HEK293 (cell line): ENCODE results near the gene MLLT10.

Experiments
- ZBTB21 ChIP-seq: fragments of 450-650 bp; formaldehyde crosslinking; IDR thresholded peaks from 2 replicates; pipeline ENCODE4 v1.5.1; 2017; ENCODE audit warnings: missing biosample characterization, missing genetic modification characterization
- TF ChIP-seq, protein P1 (sequence below): fragments of 450-650 bp; formaldehyde crosslinking; IDR thresholded peaks from 2 replicates; pipeline ENCODE4 v1.5.1; 2016; ENCODE audit warnings: missing biosample characterization, missing genetic modification characterization

DNA sequence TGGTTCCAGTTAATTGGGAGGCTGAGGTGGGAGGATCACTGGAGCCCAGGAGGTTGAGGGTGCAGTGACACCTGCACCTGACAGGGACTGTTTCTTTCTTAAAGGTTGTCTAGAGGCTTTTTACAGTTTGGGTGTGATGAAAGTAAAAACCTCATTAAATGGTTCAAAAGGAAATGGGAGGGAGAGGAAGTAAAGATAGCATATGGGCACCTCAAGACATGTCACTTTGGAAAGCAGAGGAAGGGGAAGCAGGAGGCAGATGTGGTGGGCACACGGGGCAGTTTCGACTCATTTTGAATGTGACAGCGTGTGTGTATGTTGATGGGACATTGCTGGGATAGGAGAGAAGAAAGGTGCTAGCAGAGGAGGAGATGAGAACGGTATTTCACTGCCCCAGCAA lies 203.1 kb downstream of the MLLT10 start:
- TF ChIP-seq, protein P1, sequence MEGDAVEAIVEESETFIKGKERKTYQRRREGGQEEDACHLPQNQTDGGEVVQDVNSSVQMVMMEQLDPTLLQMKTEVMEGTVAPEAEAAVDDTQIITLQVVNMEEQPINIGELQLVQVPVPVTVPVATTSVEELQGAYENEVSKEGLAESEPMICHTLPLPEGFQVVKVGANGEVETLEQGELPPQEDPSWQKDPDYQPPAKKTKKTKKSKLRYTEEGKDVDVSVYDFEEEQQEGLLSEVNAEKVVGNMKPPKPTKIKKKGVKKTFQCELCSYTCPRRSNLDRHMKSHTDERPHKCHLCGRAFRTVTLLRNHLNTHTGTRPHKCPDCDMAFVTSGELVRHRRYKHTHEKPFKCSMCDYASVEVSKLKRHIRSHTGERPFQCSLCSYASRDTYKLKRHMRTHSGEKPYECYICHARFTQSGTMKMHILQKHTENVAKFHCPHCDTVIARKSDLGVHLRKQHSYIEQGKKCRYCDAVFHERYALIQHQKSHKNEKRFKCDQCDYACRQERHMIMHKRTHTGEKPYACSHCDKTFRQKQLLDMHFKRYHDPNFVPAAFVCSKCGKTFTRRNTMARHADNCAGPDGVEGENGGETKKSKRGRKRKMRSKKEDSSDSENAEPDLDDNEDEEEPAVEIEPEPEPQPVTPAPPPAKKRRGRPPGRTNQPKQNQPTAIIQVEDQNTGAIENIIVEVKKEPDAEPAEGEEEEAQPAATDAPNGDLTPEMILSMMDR (tag by site-specific recombination) = no peak
- no peak for TF ChIP-seq ZBTB21 (tag by site-specific recombination)
